LHCN-M2 (cell line): ENCODE measurements around the gene POU2AF3. TPM values are rescaled to one million over a fixed set of nuclear protein-coding genes. Genes with fewer than 3 reads are reported as not detected.
"Not testable (repeated sequence)": the region's sequence is repeated elsewhere in the genome, so short reads cannot be mapped to it uniquely, and the experiment has no call there.

ENCODE experiments used
- DNase-seq: peaks from one replicate; pipeline ENCODE4 v3.0.0-alpha.2; 2012; ENCODE audit warnings: low read depth
- polyA plus RNA-seq: library from polyadenylated mRNA; unstranded; fragments of >200 nt; gene quantifications from one replicate; pipeline ENCODE4 v1.2.1, GENCODE V29; 2012; ENCODE audit warnings: missing spikeins
- total RNA-seq: library from RNA; depleted of rRNA; stranded (reverse); fragments of >200 nt; gene quantifications from 2 replicates; pipeline ENCODE4 v1.2.3, GENCODE V29; 2014; rRNA removed

The POU2AF3 gene
- not detected in 2 replicates for total RNA-seq
- not detected for polyA plus RNA-seq

DNA sequence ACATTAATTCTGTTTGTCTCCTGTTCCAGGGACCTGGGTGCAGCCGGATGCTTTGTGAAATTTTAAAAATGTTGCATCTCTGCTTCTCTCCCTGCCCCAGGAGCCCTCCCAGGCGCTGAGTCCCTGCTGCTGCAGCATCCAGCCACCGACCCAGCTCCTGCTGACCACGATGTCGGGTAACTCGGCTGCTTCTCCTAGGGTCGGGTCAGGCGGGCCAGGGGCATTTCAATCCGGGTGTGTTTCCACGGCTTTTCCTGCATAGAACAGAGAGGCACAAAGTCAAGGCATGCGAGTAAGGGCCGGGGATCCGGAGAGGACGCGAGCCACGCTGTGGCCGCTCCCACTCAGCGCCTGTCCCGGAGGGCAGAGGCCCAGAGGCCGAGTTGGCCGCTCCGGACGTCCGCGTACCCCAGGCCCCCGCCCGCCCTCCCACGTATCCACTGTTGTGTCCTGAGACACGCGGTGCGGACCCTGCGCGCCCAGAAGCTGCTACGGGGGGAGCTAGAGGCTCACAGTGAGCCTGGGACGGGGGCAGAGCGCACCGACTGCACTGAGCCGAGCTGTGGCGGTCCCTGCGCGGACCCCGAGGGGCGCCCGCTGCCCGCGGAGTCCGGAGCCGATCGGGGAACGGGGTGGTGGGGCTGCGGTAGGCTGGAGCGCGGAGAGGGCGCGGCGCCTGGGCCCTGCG, at the start of gene POU2AF3:
Gene POU2AF3 (plus strand): TSS at position 134 of the 688 bp plus-strand sequence. CDS start 36 bp downstream, at position 170.
- DNase-seq = no peak

- DNase-seq = no peak
These were observed 47.4 kb upstream of the POU2AF3 start for GRCh38 chr11:111250936-111251335.

DNA sequence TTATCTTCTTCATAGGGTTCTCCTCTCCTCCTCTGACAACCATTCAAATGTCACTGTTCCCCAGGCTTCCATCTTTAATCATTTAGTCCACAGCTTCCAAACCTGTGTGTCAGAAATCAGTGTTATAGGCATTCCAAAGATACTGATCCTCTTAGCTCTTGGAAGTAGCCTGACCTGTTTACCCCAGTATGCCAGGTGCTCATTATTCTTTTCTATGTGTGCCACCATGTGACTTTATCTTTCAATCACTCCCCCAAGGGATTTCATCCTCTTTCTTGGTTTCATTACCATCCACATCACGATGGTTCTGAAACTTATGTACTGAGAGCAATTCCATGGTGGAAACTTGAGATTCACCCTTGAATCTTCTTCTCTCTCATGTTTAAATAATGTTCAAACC, 45.2 kb upstream of the POU2AF3 start:
- no peak for DNase-seq

DNA sequence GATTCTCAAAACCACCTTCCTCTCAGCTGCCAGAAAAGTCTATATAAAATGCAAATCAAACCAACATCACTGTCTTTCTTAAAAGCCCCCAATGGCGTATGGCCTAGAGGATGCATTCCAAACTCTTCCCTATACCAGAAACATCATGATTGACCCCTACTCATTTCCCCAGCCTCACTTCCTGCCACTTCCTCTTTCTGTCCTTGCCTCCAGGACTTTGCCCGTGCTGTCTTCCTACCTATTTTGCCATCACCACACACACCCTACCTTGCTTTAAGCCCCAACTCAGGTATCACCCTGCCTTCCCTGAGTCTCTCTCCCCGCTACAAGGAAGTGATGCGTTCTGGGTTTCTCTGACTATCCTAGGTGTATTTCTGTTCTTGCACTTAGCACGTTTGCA, 44.7 kb upstream of the POU2AF3 start:
- no peak for DNase-seq

GRCh38 chr11:111258046-111258445, 40.3 kb upstream of the POU2AF3 start:
- DNase-seq = no peak

DNA sequence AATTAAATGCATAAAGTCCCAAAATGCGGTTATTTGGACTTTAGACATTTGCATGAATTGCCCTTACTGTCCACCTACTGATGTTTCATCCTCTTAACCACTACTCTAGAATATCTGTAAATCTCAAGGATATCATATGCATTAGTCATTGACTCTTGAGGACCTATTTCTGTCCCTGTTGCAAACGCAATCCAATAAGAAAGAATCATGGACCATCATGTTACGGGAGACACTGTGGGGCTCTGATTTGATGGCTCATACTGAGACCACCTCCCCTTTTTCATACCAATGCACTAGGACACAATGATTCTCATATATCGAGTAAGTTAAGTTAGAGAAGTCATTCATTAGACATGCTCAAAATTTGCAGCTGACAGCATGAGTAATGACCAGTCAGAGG, 38.5 kb upstream of the POU2AF3 start:
- peak; percentile 17 for DNase-seq

- DNase-seq = no peak
These were observed 37.5 kb upstream of the POU2AF3 start for GRCh38 chr11:111260811-111261210.

- no peak for DNase-seq
These were observed 33.7 kb upstream of the POU2AF3 start for GRCh38 chr11:111264646-111265045.

DNA sequence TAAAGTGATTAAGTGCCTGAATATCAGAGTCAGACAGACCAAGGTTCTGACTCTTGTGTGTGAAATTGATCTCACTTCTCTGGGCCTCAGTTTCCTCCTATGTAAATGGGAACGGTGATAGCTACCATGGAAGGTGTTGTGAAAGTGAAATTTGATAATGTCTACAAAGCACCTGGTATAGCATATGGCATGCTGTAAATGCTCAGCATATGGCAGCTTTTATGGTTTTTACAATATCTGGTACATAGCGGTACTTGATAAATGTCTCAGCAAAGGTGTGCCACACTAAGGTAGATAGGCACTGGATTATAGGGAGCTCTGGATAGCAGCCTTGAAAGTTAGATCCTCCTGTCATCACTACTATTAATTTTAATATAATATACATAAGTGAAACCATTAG, 32.9 kb upstream of the POU2AF3 start:
- no peak for DNase-seq

DNA sequence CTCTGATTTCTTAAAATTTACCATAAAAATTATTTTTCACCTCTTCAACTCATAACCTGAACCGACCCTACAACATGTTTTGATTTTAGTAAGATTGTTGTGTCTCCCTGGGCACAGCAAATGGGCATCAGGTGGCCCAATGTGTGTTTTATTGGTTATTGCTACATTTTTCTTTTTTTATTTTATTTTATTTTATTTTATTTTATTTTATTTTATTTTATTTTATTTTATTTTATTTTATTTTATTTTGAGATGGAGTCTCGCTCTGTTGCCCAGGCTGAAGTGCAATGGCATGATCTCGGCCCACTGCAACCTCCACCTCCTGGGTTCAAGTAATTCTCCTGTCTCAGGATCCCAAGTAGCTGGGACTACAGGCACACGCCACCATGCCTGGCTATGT, 30.0 kb upstream of the POU2AF3 start:
- DNase-seq = not testable (repeated sequence)

GRCh38 chr11:111269146-111269868, 29.0 kb upstream of the POU2AF3 start:
- peak; percentile 64 for DNase-seq

GRCh38 chr11:111272420-111272819, 25.9 kb upstream of the POU2AF3 start:
- DNase-seq = no peak

GRCh38 chr11:111282562-111283075, 15.7 kb upstream of the POU2AF3 start:
- DNase-seq = no peak

GRCh38 chr11:111283945-111284481, 14.3 kb upstream of the POU2AF3 start:
- no peak for DNase-seq

DNA sequence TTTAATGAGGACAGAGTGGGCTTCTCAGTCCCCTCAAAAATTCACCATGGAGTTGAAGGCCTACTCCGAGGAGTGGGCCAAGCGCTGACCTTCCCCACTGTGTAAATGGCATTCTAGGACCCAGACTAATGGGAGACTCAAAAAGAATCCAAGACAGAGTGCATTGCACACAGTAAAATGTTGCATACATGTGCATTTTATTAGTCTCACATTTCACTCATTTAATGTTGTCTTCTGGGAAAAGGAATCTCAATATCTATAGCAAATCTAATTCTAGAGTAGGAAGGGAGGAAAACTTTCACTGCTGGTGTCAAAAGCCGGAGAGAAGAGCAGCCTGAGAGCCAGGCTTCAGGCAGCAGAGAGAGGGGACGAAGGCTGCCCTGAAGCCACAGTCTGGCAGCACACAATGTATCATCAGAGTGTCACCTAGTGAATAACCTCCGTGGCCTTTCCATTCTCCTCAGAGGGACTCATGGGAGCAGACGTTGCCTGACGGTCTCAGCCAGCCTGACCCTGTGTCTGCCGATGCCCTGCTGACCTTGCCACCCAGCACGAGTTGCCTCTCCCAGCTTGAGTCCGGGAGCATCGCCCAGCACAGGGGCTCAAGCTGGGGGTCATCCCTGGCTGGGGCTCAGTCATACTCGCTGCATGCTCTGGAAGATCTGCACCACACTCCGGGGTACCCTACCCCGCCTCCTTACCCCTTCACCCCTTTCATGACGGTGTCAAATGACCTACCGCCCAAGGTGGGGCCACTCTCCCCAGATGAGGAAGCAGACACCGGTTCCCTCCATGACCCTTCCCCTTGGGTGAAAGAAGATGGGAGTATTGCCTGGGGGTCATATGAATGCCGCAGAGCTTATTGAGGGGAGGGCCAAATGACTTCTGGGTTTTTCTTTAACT, 12.9 kb upstream of the POU2AF3 start:
- no peak for DNase-seq

GRCh38 chr11:111291764-111292163, 6.6 kb upstream of the POU2AF3 start:
- DNase-seq = no peak

DNA sequence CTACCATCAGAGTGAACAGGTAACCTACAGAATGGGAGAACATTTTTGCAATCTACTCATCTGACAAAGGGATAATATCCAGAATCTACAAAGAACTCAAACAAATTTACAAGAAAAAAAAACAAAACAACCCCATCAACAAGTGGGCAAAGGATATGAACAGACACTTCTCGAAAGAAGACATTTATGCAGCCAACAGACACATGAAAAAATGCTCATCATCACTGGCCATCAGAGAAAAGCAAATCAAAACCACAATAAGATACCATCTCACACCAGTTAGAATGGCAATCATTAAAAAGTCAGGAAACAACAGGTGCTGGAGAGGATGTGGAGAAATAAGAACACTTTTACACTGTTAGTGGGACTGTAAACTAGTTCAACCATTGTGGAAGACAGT, 5.9 kb upstream of the POU2AF3 start:
- DNase-seq = not testable (repeated sequence)

- no peak for DNase-seq
These were observed 2.1 kb upstream of the POU2AF3 start for GRCh38 chr11:111296196-111296595.

GRCh38 chr11:111297696-111298095, 650 bp upstream of the POU2AF3 start:
- DNase-seq = no peak

- DNase-seq = peak; percentile 16
These were observed 1.0 kb downstream of the POU2AF3 start for GRCh38 chr11:111299101-111300026.
